HepG2 (cell line): ENCODE measurements around the gene SYT9. TPM values are rescaled to one million over a fixed set of nuclear protein-coding genes. Genes with fewer than 3 reads are reported as not detected.

Experiments used
- ATAC-seq: fragments of 200-7000 bp; cut with Tn5 transposase; 3 replicates; pipeline ENCODE4 v1.9.1; 2020; ENCODE audit warnings: mild to moderate bottlenecking, moderate library complexity
- BruUV-seq: library from RNA; stranded (reverse); fragments of 400-500 nt; replicated peaks from 2 replicates; lab custom pipeline; 2021; lab: Mats Ljungman, UMichigan
- CTCF ChIA-PET: fragments of 300-600 bp; formaldehyde crosslinking; extraction: SDS; loops from one replicate; lab custom pipeline; 2021; ENCODE audit warnings: low total read pairs, inconsistent platforms, low intra/inter-chr PET ratio; lab: Yijun Ruan, JAX
- POLR2A ChIA-PET: fragments of 350-600 bp; sonication (Branson Sonifier 250); formaldehyde crosslinking; loops from one replicate; lab custom pipeline; 2020; ENCODE audit warnings: antibody characterized with exemption, inconsistent platforms; lab: Yijun Ruan, JAX
- DNase-seq: peaks from one replicate; pipeline ENCODE4 v3.0.0-alpha.2; 2015; ENCODE audit warnings: low spot score
- FAIRE-seq: peaks from 3 replicates; lab custom pipeline; 2011; peaks lifted over from hg19 to GRCh38; lab: Jason Lieb, UNC
- H2AFZ ChIP-seq: one replicate; pipeline ENCODE4 v1.6.1; 2011; ENCODE audit warnings: low read length, inconsistent platforms
- H3K27ac ChIP-seq: fragments of 300-600 bp; 3 replicates; pipeline ENCODE4 v1.8.0; 2011; ENCODE audit warnings: mixed run types, mild to moderate bottlenecking, mixed read lengths, low read length, inconsistent platforms; ENCODE audit not compliant: insufficient read depth; ENCODE audit errors: extremely low read length
- H3K27me3 ChIP-seq, 2 experiments: fragments of 200-600 bp in 1 of 2; 2 replicates in 1 of 2; 3 replicates in 1 of 2; pipeline versions ENCODE4 v1.6.0 to v1.8.0; 2011; ENCODE audit warnings: low read length in 2 of 2, mild to moderate bottlenecking in 2 of 2, moderate library complexity in 2 of 2, inconsistent platforms in 1 of 2; ENCODE audit not compliant: insufficient read depth in 2 of 2, control insufficient read depth in 1 of 2
- H3K36me3 ChIP-seq, 2 experiments: fragments of 200-600 bp in 1 of 2; replicated peaks in 1 of 2; 2 replicates in 1 of 2; 3 replicates in 1 of 2; pipeline versions ENCODE4 v1.5.1 to v1.8.0; 2011; ENCODE audit warnings: low read length in 2 of 2, inconsistent platforms in 1 of 2; ENCODE audit not compliant: insufficient read depth in 2 of 2, control insufficient read depth in 1 of 2
- H3K4me1 ChIP-seq: 2 replicates; pipeline ENCODE4 v1.5.1; 2012; ENCODE audit warnings: low read length, inconsistent platforms; ENCODE audit not compliant: insufficient read depth
- H3K4me2 ChIP-seq: 2 replicates; pipeline ENCODE4 v1.6.0; 2011; ENCODE audit warnings: low read depth, low read length, inconsistent platforms
- H3K4me3 ChIP-seq, 3 experiments: fragments of 200-600 bp in 1 of 3; sonication (generic), shearing (Covaris generic) in 1 of 3; replicated peaks in 1 of 3; 2 replicates each; pipeline ENCODE4 v1.5.1; 2011 to 2016; ENCODE audit warnings: low read length in 3 of 3, inconsistent platforms in 2 of 3, low read depth in 2 of 3, mild to moderate bottlenecking in 2 of 3, control low read depth in 1 of 3, mixed read lengths in 1 of 3; ENCODE audit not compliant: insufficient read depth in 1 of 3
- H3K79me2 ChIP-seq: one replicate; pipeline ENCODE4 v1.6.1; 2011; ENCODE audit warnings: low read length, inconsistent platforms; ENCODE audit not compliant: insufficient read depth
- H3K9ac ChIP-seq: 2 replicates; pipeline ENCODE4 v1.6.0; 2011; ENCODE audit warnings: mild to moderate bottlenecking, low read depth, low read length, inconsistent platforms; ENCODE audit not compliant: insufficient read depth
- H3K9me3 ChIP-seq: 2 replicates; pipeline ENCODE4 v1.5.1; 2012; ENCODE audit warnings: mild to moderate bottlenecking, low read length
- H4K20me1 ChIP-seq: 2 replicates; pipeline ENCODE4 v1.6.0; 2011; ENCODE audit warnings: inconsistent platforms, mild to moderate bottlenecking, low read length, moderate library complexity; ENCODE audit not compliant: insufficient read depth
- ADNP ChIP-seq: sonication (generic); formaldehyde crosslinking; IDR thresholded peaks from 2 replicates; pipeline ENCODE4 v1.4.0; 2020; ENCODE audit warnings: missing genetic modification reagents
- AGO1 ChIP-seq: fragments of 200-400 bp; formaldehyde crosslinking; IDR thresholded peaks from 2 replicates; pipeline ENCODE4 v1.6.1; 2017; ENCODE audit warnings: mild to moderate bottlenecking, low read depth, low read length, moderate library complexity; ENCODE audit not compliant: poor library complexity, severe bottlenecking
- ATF3 ChIP-seq: sonication (generic); formaldehyde crosslinking; IDR thresholded peaks from 2 replicates; pipeline ENCODE4 v1.4.0; 2020; ENCODE audit warnings: missing genetic modification reagents
- GABPB1 ChIP-seq: IDR thresholded peaks from 2 replicates; pipeline ENCODE4 v1.6.1; 2016; ENCODE audit warnings: mild to moderate bottlenecking, missing genetic modification reagents, moderate library complexity, missing compliant biosample characterization
- HNRNPLL ChIP-seq: fragments of 200-400 bp; formaldehyde crosslinking; IDR thresholded peaks from 2 replicates; pipeline ENCODE4 v1.6.1; 2017; ENCODE audit warnings: mild to moderate bottlenecking, low read depth, low read length; ENCODE audit not compliant: poor library complexity, severe bottlenecking
- IKZF4 ChIP-seq: sonication (generic); formaldehyde crosslinking; IDR thresholded peaks from 2 replicates; pipeline ENCODE4 v1.5.1; 2020; ENCODE audit warnings: borderline replicate concordance, mild to moderate bottlenecking, low read depth, missing genetic modification reagents; ENCODE audit errors: not compliant biosample characterization
- PCBP1 ChIP-seq: fragments of 200-400 bp; formaldehyde crosslinking; IDR thresholded peaks from 2 replicates; pipeline ENCODE4 v1.6.1; 2017; ENCODE audit warnings: mild to moderate bottlenecking, low read depth, low read length, borderline replicate concordance
- SNAI1 ChIP-seq: sonication (generic); formaldehyde crosslinking; IDR thresholded peaks from 2 replicates; pipeline ENCODE4 v1.5.0; 2020; ENCODE audit warnings: mild to moderate bottlenecking, missing genetic modification reagents, borderline replicate concordance
- ZNF883 ChIP-seq: sonication (generic); formaldehyde crosslinking; IDR thresholded peaks from 2 replicates; pipeline ENCODE4 v1.5.1; 2020; ENCODE audit warnings: mild to moderate bottlenecking, missing genetic modification reagents; ENCODE audit errors: not compliant biosample characterization
- WGBS: methylation state at CpG from one replicate; pipeline ENCODE4 v1.1.6; 2017; ENCODE audit warnings: low lambda C conversion rate; 5-methylcytosine and 5-hydroxymethylcytosine counted together
- in situ Hi-C: cut with HindIII; loops from 2 replicates; pipeline ENCODE4 v1.10.0; 2017; ENCODE audit warnings: low pct_unique_long_range_greater_than_20kb; ENCODE audit not compliant: extremely low pct_ligation_motif_present
- intact Hi-C: fragments of 100-400 bp; cut with micrococcal nuclease; formaldehyde crosslinking; loops from one replicate; pipeline ENCODE4 v1.10.0; 2022; ENCODE audit not compliant: unreplicated experiment
- polyA plus RNA-seq, 8 experiments: library from polyadenylated mRNA; depleted of rRNA in 3 of 8; stranded (reverse) in 7 of 8; unstranded in 1 of 8; fragments of >200 nt; fragmentation: Illumina TruSeq in 4 of 8; extraction: Trizol in 4 of 8; gene quantifications; 2 replicates each; pipeline versions ENCODE4 v1.2.1 to v1.2.3, GENCODE V29; 2011 to 2016; ENCODE audit warnings: low read depth in 4 of 8, missing spikeins in 1 of 8, mixed read lengths in 1 of 8; ENCODE audit not compliant: insufficient read depth in 1 of 8
- total RNA-seq, 5 experiments: library from RNA; depleted of rRNA; stranded (reverse); fragments of >200 nt; fragmentation: Illumina TruSeq; extraction: Trizol; gene quantifications; 2 replicates each; pipeline ENCODE4 v1.2.3, GENCODE V29; 2016; ENCODE audit warnings: low read depth in 1 of 5
- TF ChIP-seq, protein P1 (sequence below): sonication (generic); formaldehyde crosslinking; IDR thresholded peaks from 2 replicates; pipeline ENCODE4 v1.4.0; 2020; ENCODE audit warnings: missing genetic modification reagents

SYT9 gene
- total and polyA plus RNA-seq, 2 of the 13 experiments (the other 11 are each of a cell fraction or from before 2014, with no cell fraction given) = not detected

DNA sequence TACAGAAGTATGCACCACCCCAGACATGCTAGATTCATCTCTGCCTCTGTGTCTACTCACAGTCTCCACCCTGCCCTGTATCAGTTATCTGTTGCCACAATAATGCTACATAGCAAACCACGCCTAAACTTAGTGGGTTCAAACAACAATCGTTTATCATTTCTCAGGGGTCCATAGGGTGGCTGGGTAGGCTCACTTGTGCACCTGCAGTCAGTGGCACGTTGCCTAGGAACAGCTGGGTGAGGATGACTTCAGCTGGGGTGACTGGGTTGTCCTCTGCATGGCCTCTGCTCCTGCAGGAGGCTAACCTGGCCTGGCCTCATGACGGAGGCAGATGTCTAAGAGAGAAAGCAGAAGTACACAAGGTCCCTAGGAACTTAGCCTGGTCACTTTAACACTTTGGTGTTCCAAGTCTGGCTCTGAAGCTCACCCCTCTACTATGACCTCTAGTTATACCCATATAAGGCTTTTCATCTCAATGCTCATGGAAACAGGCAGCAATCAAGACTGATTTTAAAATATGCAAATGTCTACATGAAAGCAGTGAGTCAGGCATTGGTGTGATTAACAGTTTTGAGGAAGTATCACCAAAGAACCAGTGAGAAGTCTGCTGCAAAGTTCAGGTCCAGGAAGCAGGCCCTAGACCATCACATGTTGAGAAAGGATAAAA is 244.3 kb downstream of the SYT9 start:
- no peaks in the 10 kb centered on the region for H3K36me3 ChIP-seq
- H3K4me3 ChIP-seq = no peak overlapping the region
- H3K9ac ChIP-seq = no peak overlapping the region
- POLR2A ChIA-PET = no interaction called here
- no peaks in the 10 kb centered on the region; a peak in 1 of 5 replicates for H3K27me3 ChIP-seq
- H3K79me2 ChIP-seq = no peaks in the 10 kb centered on the region
- intact Hi-C loops = no loop called here
- H3K27ac ChIP-seq = no peak overlapping the region
- H3K9me3 ChIP-seq = no peaks in the 10 kb centered on the region
- TF ChIP-seq GABPB1 (CRISPR knock-in tag) = no peak
- TF ChIP-seq PCBP1 = no peak
- no peak for TF ChIP-seq ADNP (CRISPR knock-in tag)
- no peak for TF ChIP-seq HNRNPLL
- TF ChIP-seq AGO1 = no peak
- TF ChIP-seq, all 625 proteins: peak for 0
- no peaks in the 10 kb centered on the region for H4K20me1 ChIP-seq
- no peak for ATAC-seq
- peaks cover 16% of the 10 kb centered on the region for H3K4me1 ChIP-seq
- no peak overlapping the region for H2AFZ ChIP-seq
- no peak overlapping the region for H3K4me2 ChIP-seq
- no peak for DNase-seq
- CTCF ChIA-PET = no interaction called here
- 43% methylated on average over 4 of the region's 4 CpGs for WGBS
- in situ Hi-C loops = no loop called here
- BruUV-seq = no TSS peak
- no peak for FAIRE-seq

DNA sequence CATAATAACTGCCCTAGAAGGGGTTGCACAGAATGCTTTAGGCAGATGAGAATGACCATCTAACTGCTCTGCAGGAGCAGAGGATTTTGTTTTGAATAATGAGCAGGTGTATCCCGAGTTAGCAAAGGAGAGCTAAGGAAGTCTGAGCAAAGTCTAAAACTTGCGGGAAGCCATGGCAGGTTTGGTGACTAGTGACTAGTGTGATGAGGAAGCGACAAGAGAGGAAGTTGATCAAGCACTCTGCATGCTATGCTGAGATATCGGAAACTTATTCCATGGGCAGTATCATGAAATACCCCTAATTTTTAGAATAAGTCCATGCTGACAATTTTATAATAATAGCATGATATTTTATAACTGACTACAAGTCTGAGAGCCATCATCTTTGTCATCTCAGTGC is 246.5 kb downstream of the SYT9 start:
- Histone ChIP-seq H3K79me2 (no peaks in the 10 kb centered on the region), H3K4me1 (peaks cover 16% of the 10 kb centered on the region), H3K27me3 (no peaks in the 10 kb centered on the region; a peak in 1 of 5 replicates), H3K27ac (no peak overlapping the region), H2AFZ (no peak overlapping the region), H3K9me3 (no peaks in the 10 kb centered on the region), H3K4me2 (no peak overlapping the region), H3K4me3 (no peak overlapping the region), H4K20me1 (no peaks in the 10 kb centered on the region), H3K36me3 (no peaks in the 10 kb centered on the region), H3K9ac (no peak overlapping the region)
- FAIRE-seq = no peak
- ChIA-PET POLR2A (no interaction called here), CTCF (no interaction called here)
- in situ Hi-C loops (no loop called here), intact Hi-C loops (no loop called here)
- 62% methylated on average over 4 of the region's 4 CpGs for WGBS
- no TSS peak for BruUV-seq
- no peak for DNase-seq
- ATAC-seq = no peak
- TF ChIP-seq SNAI1 (CRISPR knock-in tag) (no peak), IKZF4 (CRISPR knock-in tag) (no peak), ATF3 (CRISPR knock-in tag) (no peak), ZNF883 (CRISPR knock-in tag) (no peak)
- TF ChIP-seq, protein P1, sequence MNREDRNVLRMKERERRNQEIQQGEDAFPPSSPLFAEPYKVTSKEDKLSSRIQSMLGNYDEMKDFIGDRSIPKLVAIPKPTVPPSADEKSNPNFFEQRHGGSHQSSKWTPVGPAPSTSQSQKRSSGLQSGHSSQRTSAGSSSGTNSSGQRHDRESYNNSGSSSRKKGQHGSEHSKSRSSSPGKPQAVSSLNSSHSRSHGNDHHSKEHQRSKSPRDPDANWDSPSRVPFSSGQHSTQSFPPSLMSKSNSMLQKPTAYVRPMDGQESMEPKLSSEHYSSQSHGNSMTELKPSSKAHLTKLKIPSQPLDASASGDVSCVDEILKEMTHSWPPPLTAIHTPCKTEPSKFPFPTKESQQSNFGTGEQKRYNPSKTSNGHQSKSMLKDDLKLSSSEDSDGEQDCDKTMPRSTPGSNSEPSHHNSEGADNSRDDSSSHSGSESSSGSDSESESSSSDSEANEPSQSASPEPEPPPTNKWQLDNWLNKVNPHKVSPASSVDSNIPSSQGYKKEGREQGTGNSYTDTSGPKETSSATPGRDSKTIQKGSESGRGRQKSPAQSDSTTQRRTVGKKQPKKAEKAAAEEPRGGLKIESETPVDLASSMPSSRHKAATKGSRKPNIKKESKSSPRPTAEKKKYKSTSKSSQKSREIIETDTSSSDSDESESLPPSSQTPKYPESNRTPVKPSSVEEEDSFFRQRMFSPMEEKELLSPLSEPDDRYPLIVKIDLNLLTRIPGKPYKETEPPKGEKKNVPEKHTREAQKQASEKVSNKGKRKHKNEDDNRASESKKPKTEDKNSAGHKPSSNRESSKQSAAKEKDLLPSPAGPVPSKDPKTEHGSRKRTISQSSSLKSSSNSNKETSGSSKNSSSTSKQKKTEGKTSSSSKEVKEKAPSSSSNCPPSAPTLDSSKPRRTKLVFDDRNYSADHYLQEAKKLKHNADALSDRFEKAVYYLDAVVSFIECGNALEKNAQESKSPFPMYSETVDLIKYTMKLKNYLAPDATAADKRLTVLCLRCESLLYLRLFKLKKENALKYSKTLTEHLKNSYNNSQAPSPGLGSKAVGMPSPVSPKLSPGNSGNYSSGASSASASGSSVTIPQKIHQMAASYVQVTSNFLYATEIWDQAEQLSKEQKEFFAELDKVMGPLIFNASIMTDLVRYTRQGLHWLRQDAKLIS (CRISPR knock-in tag) = no peak
